HG03469 (cell line): Measurements from ENCODE around the gene S100A1.

ENCODE experiments used
- ATAC-seq: cut with Tn5 transposase; IDR thresholded peaks from one replicate; pipeline ENCODE4 v1.9.1; 2021; ENCODE audit warnings: mild to moderate bottlenecking, moderate library complexity, moderate number of reproducible peaks; ENCODE audit not compliant: unreplicated experiment

S100A1 gene

GRCh38 chr1:153679337-153680119, 51.3 kb downstream of the S100A1 start:
- no peak for ATAC-seq

- no peak for ATAC-seq
These were observed 51.8 kb downstream of the S100A1 start for GRCh38 chr1:153680120-153680403.
